GM12873 (cell line): Measurements from ENCODE around the gene CDC42SE2.

Source experiments
- TF ChIP-seq, protein P1 (sequence below): IDR thresholded peaks from 2 replicates; pipeline ENCODE4 v1.5.1; 2012; ENCODE audit warnings: low read depth, mild to moderate bottlenecking, moderate library complexity, low read length, control low read depth; ENCODE audit not compliant: insufficient read depth; ENCODE audit errors: missing control alignments

CDC42SE2 gene

DNA sequence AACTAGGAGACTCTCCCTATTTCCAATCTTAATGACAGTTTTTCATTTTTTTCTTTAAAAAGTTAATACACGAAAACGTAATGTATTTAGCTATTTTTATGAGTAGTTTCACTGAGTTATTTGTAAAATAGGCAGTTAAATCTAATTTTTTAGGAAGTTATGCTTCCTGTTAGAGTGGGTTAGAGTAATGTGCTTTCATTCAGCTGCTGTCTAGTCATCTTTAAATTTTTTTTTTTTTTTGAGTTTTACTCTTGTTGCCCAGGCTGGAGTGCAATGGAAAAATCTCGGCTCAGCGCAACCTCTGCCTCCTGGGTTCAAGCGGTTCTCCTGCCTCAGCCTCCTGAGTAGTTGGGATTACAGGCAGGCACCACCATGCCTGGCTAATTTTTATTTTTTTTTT lies 34.0 kb downstream of the CDC42SE2 start:
- TF ChIP-seq, protein P1, sequence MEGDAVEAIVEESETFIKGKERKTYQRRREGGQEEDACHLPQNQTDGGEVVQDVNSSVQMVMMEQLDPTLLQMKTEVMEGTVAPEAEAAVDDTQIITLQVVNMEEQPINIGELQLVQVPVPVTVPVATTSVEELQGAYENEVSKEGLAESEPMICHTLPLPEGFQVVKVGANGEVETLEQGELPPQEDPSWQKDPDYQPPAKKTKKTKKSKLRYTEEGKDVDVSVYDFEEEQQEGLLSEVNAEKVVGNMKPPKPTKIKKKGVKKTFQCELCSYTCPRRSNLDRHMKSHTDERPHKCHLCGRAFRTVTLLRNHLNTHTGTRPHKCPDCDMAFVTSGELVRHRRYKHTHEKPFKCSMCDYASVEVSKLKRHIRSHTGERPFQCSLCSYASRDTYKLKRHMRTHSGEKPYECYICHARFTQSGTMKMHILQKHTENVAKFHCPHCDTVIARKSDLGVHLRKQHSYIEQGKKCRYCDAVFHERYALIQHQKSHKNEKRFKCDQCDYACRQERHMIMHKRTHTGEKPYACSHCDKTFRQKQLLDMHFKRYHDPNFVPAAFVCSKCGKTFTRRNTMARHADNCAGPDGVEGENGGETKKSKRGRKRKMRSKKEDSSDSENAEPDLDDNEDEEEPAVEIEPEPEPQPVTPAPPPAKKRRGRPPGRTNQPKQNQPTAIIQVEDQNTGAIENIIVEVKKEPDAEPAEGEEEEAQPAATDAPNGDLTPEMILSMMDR, result no peak

DNA sequence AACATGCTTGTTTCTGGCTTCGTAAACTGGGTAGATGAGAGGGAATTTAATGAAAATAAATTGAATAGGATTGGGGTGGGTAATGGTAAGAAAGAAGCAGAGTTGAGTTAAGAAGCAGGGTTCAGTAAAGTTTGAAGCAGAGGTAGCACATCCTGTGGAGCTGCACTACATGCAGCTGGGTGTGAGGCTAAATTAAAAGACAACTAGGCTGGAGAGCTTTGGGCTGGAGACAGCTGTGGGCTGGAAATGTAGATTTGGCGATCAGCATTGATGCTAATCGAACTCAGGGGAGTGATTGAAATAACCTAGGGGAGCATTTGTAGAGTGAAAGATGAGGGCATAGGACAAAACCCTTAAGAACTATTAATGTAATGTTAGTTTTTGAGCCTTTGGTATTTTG lies 35.6 kb downstream of the CDC42SE2 start:
- TF ChIP-seq, protein P1, result no peak

DNA sequence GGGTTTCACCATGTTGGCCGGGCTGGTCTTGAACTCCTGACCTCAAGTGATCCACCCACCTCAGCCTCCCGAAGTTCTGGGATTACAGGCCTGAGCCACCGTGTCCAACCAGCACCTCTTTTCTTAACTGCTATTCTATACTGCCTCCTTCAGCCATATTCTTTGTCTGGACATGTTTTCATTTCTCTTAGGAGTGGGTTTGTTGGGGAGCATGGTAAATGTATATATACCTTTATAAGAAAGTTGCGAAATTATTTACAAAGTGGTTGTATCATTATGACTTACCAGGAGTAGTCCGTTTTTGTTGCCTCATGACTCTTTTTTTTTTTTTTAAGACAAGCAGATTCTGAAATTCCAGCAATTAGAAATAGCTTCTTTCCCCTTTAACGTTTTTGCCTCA lies 38.7 kb downstream of the CDC42SE2 start:
- TF ChIP-seq, protein P1, result no peak

DNA sequence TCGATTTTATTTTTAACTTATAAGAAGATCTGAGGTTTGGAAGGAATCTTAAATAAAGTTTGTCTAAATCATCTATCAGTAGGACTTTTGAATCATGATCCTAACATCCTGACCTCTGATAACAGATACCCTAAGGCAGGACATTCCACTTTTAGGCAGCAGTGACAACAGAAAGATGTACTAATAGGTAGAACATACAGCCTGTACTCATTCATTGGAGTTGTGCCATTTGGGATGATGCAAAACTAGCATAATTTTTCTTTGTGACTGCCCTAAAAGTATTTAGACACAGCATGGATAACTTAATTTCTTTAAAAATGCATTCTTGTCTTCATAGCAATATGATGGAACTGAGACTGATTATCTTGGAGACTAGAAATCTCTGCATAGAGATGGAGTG lies 39.7 kb downstream of the CDC42SE2 start:
- TF ChIP-seq, protein P1, result no peak

DNA sequence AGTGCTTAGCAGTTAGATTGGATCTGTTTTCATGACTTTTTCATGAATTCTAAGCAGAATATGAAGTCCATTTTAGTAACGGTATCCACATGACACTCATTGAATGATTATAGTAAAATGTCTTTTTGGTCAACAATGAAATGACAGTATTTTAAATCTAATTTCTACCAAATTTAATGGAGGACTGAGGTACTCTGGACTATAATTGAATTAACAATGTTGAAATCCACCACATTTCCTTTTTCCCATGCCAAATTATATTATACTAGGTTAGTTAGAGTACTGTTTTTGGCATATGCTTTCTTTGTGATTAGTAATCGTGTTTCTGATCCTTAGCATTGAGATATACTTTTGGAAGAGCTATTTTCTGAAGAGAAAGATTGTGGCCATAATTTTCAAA lies 40.6 kb downstream of the CDC42SE2 start:
- TF ChIP-seq, protein P1, result no peak

DNA sequence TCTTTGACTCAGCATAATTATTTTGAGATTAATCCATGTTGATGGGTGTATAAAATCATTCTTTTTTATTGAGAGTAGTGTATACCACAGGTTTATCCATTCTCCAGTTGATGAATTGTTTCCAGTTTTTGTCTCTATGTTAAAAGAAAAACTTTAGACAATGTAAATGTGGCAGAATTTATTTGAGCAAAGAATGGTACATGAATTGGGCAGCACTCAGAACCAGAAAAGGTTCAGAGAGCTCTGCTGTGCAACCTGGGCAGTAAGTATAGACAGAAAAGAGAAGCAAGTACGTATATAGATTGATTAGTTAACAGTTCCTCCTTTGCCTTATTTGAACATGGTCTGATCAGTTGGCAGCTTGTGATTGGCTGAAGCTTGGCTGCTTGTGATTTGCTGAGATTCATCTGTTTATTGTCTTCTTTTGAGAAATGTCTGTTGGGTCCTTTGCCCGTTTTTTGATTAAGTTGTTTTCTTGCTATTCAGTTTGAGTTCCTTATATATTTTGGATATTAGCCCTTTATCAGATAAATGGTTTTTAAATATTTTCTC lies 41.4 kb downstream of the CDC42SE2 start:
- TF ChIP-seq, protein P1, result no peak

DNA sequence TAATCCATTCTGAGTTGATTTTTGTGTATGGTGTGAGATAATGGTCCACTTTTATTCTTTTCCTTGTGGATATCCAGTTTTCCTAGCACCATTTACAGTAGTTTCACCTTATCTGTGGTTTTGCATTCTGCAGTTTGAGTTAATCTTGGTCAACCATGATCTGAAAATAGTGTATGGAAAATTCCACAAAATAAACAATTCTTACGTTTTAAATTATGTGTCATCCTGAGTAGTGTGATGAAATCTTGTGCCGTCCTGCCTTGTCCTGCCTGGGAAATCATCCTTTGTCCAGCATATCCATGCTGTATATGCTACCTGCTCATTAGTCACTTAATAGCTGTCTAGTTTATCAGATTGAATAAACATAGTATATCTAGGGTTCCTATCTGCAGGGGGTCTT lies 42.1 kb downstream of the CDC42SE2 start:
- TF ChIP-seq, protein P1, result no peak
